GM12878 (cell line): ENCODE results near the gene DCT. TPM values are rescaled to one million over a fixed set of nuclear protein-coding genes. Genes with fewer than 3 reads are reported as not detected.
"Not testable (repeated sequence)": the region's sequence is repeated elsewhere in the genome, so short reads cannot be mapped to it uniquely, and the experiment has no call there.

Experiments used
- ATAC-seq: fragments of 200-7000 bp; cut with Tn5 transposase; 3 replicates; pipeline ENCODE4 v1.9.1; 2020; ENCODE audit warnings: mild to moderate bottlenecking, moderate library complexity
- Bru-seq: library from RNA; stranded (reverse); fragments of 400-500 nt; gene quantifications from one replicate; lab custom pipeline; 2021; lab: Mats Ljungman, UMichigan
- BruChase-seq, 2 experiments: library from RNA; stranded (reverse); fragments of 400-500 nt; gene quantifications; one replicate each; lab custom pipeline; 2021; lab: Mats Ljungman, UMichigan
- BruUV-seq: library from RNA; stranded (reverse); fragments of 400-500 nt; replicated peaks from 2 replicates; lab custom pipeline; 2021; lab: Mats Ljungman, UMichigan
- CTCF ChIA-PET: fragments of 300-600 bp; sonication (Branson Sonifier 250); formaldehyde crosslinking; extraction: SDS; loops from one replicate; lab custom pipeline; 2021; ENCODE audit warnings: inconsistent platforms; lab: Yijun Ruan, JAX
- POLR2A ChIA-PET: fragments of 350-600 bp; formaldehyde crosslinking; extraction: SDS; loops from one replicate; lab custom pipeline; 2021; ENCODE audit warnings: inconsistent platforms; lab: Charles Lee
- RAD21 ChIA-PET: fragments of 300-600 bp; sonication (Branson Sonifier 250); formaldehyde crosslinking; loops from one replicate; lab custom pipeline; 2023; ENCODE audit warnings: antibody characterized with exemption; ENCODE audit not compliant: unreplicated experiment; lab: Charles Lee
- SMC1A ChIA-PET: fragments of 300-600 bp; sonication (Branson Sonifier 250); formaldehyde crosslinking; loops from one replicate; lab custom pipeline; 2023; ENCODE audit not compliant: unreplicated experiment, uncharacterized antibody; lab: Charles Lee
- DNase-seq: peaks from one replicate; pipeline ENCODE4 v3.0.0-alpha.2; 2011; ENCODE audit warnings: low read depth, low spot score
- FAIRE-seq: peaks from 3 replicates; lab custom pipeline; 2011; peaks lifted over from hg19 to GRCh38; lab: Jason Lieb, UNC
- H2AFZ ChIP-seq: 2 replicates; pipeline ENCODE4 v1.6.0; 2011; ENCODE audit warnings: low read depth, low read length, control low read depth; ENCODE audit not compliant: control insufficient read depth
- H3K27ac ChIP-seq: 2 replicates; pipeline ENCODE4 v1.5.1; 2011; ENCODE audit warnings: control low read depth; ENCODE audit not compliant: control insufficient read depth, insufficient read depth
- H3K27me3 ChIP-seq, 2 experiments: replicated peaks in 1 of 2; 2 replicates each; pipeline versions ENCODE4 v1.6.0 to v1.6.1; 2011; ENCODE audit warnings: low read length in 1 of 2; ENCODE audit not compliant: control insufficient read depth in 2 of 2, insufficient read depth in 2 of 2
- H3K36me3 ChIP-seq, 2 experiments: 2 replicates each; pipeline ENCODE4 v1.5.1; 2011; ENCODE audit warnings: low read length in 1 of 2; ENCODE audit not compliant: control insufficient read depth in 2 of 2, insufficient read depth in 2 of 2
- H3K4me1 ChIP-seq: 2 replicates; pipeline ENCODE4 v1.6.1; 2011; ENCODE audit warnings: mild to moderate bottlenecking, low read length, moderate library complexity, mixed read lengths; ENCODE audit not compliant: control insufficient read depth, insufficient read depth
- H3K4me2 ChIP-seq: 2 replicates; pipeline ENCODE4 v1.6.0; 2011; ENCODE audit warnings: control low read depth; ENCODE audit not compliant: control insufficient read depth, insufficient read depth
- H3K4me3 ChIP-seq: fragments of 200-600 bp; sonication (generic); 2 replicates; pipeline ENCODE4 v1.5.1; 2016
- H3K79me2 ChIP-seq: 2 replicates; pipeline ENCODE4 v1.6.0; 2011; ENCODE audit warnings: low read length; ENCODE audit not compliant: control insufficient read depth, insufficient read depth
- H3K9ac ChIP-seq: 2 replicates; pipeline ENCODE4 v1.8.0; 2011; ENCODE audit warnings: low read length, control low read depth, mixed read lengths; ENCODE audit not compliant: control insufficient read depth, insufficient read depth
- H3K9me3 ChIP-seq: replicated peaks from 3 replicates; pipeline ENCODE4 v1.5.1; 2011; ENCODE audit warnings: mild to moderate bottlenecking, low read length; ENCODE audit not compliant: control insufficient read depth, insufficient read depth
- H4K20me1 ChIP-seq: 2 replicates; pipeline ENCODE4 v1.6.0; 2011; ENCODE audit not compliant: control insufficient read depth, insufficient read depth
- ESRRA ChIP-seq: IDR thresholded peaks from 2 replicates; pipeline ENCODE4 v1.6.1; 2012; ENCODE audit warnings: mild to moderate bottlenecking, low read length, improper control_type of control experiment
- ETV6 ChIP-seq, 2 experiments: fragments of 450-650 bp in 1 of 2; IDR thresholded peaks in 1 of 2; conservative IDR thresholded peaks in 1 of 2; 2 replicates each; pipeline ENCODE4 v1.6.1; 2014; ENCODE audit warnings: antibody characterized with exemption in 1 of 2, borderline replicate concordance in 1 of 2, low read depth in 1 of 2, mild to moderate bottlenecking in 1 of 2, moderate library complexity in 1 of 2
- HCFC1 ChIP-seq: fragments of 150-350 bp; IDR thresholded peaks from 2 replicates; pipeline ENCODE4 v1.6.1; 2014; ENCODE audit warnings: low read length
- IKZF1 ChIP-seq: fragments of 450-650 bp; conservative IDR thresholded peaks from 2 replicates; pipeline ENCODE4 v1.6.1; 2017; ENCODE audit warnings: antibody characterized with exemption, mild to moderate bottlenecking
- MXI1 ChIP-seq: fragments of 150-350 bp; IDR thresholded peaks from 2 replicates; pipeline ENCODE4 v1.6.1; 2011; ENCODE audit warnings: low read depth, mild to moderate bottlenecking, inconsistent platforms, low read length, improper control_type of control experiment
- NFXL1 ChIP-seq: fragments of 450-650 bp; IDR thresholded peaks from 2 replicates; pipeline ENCODE4 v1.6.1; 2017; ENCODE audit warnings: antibody characterized with exemption, mild to moderate bottlenecking, borderline replicate concordance
- POLR2AphosphoS5 ChIP-seq: IDR thresholded peaks from 2 replicates; pipeline ENCODE4 v1.6.1; 2011; ENCODE audit warnings: mild to moderate bottlenecking, low read length, inconsistent platforms
- ZNF274 ChIP-seq: IDR thresholded peaks from one replicate; pipeline ENCODE4 v1.8.0; 2011; ENCODE audit not compliant: insufficient read length, insufficient read depth
- ZNF592 ChIP-seq: fragments of 450-650 bp; IDR thresholded peaks from 2 replicates; pipeline ENCODE4 v1.6.1; 2017; ENCODE audit warnings: mild to moderate bottlenecking, moderate library complexity
- ZSCAN29 ChIP-seq: fragments of 450-650 bp; IDR thresholded peaks from 2 replicates; pipeline ENCODE4 v1.6.1; 2017; ENCODE audit warnings: mild to moderate bottlenecking, moderate library complexity
- WGBS: methylation state at CpG from one replicate; pipeline ENCODE4 v1.1.6; 2016; ENCODE audit warnings: low lambda C conversion rate; ENCODE audit not compliant: insufficient replicate concordance, insufficient coverage; ENCODE audit errors: missing lambda C conversion rate; 5-methylcytosine and 5-hydroxymethylcytosine counted together
- in situ Hi-C: fragments of 300-500 bp; cut with MboI; formaldehyde crosslinking; loops from 9 replicates; pipeline ENCODE4 v1.14.3; 2018; ENCODE audit warnings: mixed read lengths
- intact Hi-C: fragments of 100-400 bp; cut with micrococcal nuclease; formaldehyde crosslinking; loops from one replicate; pipeline ENCODE4 v1.14.2; 2022; ENCODE audit not compliant: unreplicated experiment
- long read RNA-seq, 2 experiments: library from polyadenylated mRNA; unstranded; transcript quantifications; one replicate each; pipeline ENCODE4 v2.0.0, GENCODE V29; 2019 to 2020
- polyA minus RNA-seq, 3 experiments: library from RNA; depleted of rRNA, polyadenylated mRNA; stranded (reverse); fragments of >200 nt; gene quantifications; 2 replicates each; pipeline ENCODE4 v1.2.3, GENCODE V29; 2011
- polyA plus RNA-seq, 11 experiments: library from polyadenylated mRNA; depleted of rRNA in 4 of 11; unstranded in 6 of 11; stranded (reverse) in 5 of 11; fragments of >200 nt; fragmentation: Nextera tagmentation in 4 of 11; fragmentation: Illumina TruSeq in 1 of 11; extraction: Ambion mirVana in 4 of 11; extraction: Trizol in 1 of 11; gene quantifications; 1 replicate in 1 of 11; 2 replicates in 10 of 11; pipeline versions ENCODE4 v1.2.1 to v1.2.3, GENCODE V29; 2011 to 2016; ENCODE audit warnings: inconsistent platforms in 2 of 11, missing spikeins in 2 of 11, low read depth in 1 of 11
- total RNA-seq, 4 experiments: library from RNA; depleted of rRNA in 3 of 4; stranded (reverse); fragments of >200 nt in 3 of 4; fragmentation: Illumina TruSeq in 1 of 4; extraction: Trizol in 1 of 4; gene quantifications; 2 replicates each; pipeline versions ENCODE4 v1.2.1 to v1.2.3, GENCODE V29; 2013 to 2021

The DCT gene
- 0.49 and 0.56 TPM in 2 replicates for total RNA-seq (2013; cell fraction: nucleolus; rRNA removed)
- not detected in 2 replicates for total RNA-seq (2014; rRNA removed)
- total RNA-seq (2014; rRNA removed; fragmentation: Illumina TruSeq; extraction: Trizol), result not detected in 2 replicates
- total RNA-seq (2021), result not detected in 2 replicates
- polyA plus RNA-seq (2011; ENCODE audit: low read depth), result not detected
- polyA plus RNA-seq (2011; rRNA removed), result 0.17 and 0.29 TPM in 2 replicates
- 0.07 and 0.08 TPM in 2 replicates for polyA plus RNA-seq (2011; cell fraction: cytosol; rRNA removed)
- polyA plus RNA-seq (2011; cell fraction: nucleus; rRNA removed), result 0.36 and 0.50 TPM in 2 replicates
- 0.04 TPM in 2 replicates for polyA plus RNA-seq (2012)
- polyA plus RNA-seq (2014; fragmentation: Illumina TruSeq; extraction: Trizol), result 0.04 and 0.27 TPM in 2 replicates
- not detected for polyA plus RNA-seq (2014; fragmentation: Nextera tagmentation; extraction: Ambion mirVana)
- polyA plus RNA-seq (2014; rRNA removed), result not detected in 2 replicates
- polyA plus RNA-seq (2016; fragmentation: Nextera tagmentation; extraction: Ambion mirVana), result not detected
- polyA minus RNA-seq (2011; rRNA and poly(A)+ RNA removed), result 0.15 and 0.22 TPM in 2 replicates
- polyA minus RNA-seq (2011; cell fraction: cytosol; rRNA and poly(A)+ RNA removed), result not detected in 2 replicates
- 0.48 TPM in 1 of 2 replicates, not detected in the other for polyA minus RNA-seq (2011; cell fraction: nucleus; rRNA and poly(A)+ RNA removed)
- percentile 11 among the genes with signal in this experiment for Bru-seq, nascent RNA
- percentile 13 among the genes with signal in this experiment for BruChase-seq, experiment 1, labeled RNA remaining after a 6-hour chase
- BruChase-seq, experiment 2, labeled RNA remaining after a 2-hour chase, result percentile 16 among the genes with signal in this experiment
- long read RNA-seq, experiment 1, result 0 reads
- long read RNA-seq, experiment 2, partial matches to known transcripts, result 0 of 1 reads
- long read RNA-seq, experiment 2, other reads (novel, unspliced or antisense), result 1 of 1 reads

DNA sequence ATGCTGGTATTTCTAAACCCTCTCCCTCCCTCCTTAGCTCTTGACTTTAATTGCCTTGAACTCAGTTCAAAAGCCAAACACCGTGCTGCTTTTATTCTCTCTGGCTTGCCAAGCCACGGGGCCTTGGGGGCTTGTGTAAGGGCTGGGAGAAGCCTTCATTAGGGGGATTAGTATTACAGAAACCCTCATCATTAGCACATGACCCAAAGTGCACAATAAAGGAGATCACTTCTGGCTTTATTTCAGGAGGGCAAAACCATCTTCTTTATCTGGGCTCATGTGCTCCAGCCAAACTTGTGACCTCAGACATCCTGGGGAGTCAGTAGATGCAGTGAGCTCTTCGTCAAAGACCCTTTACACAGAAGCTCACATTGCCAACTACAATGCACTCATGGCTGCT lies at the start of gene DCT:
Gene DCT (minus strand): TSS at position 67 of the 400 bp plus-strand sequence. CDS start 427 bp downstream, outside the sequence.
- POLR2A ChIA-PET, result no interaction called here
- H3K4me2 ChIP-seq, result no peak within 1 kb of the TSS
- in situ Hi-C loops, result no loop called here
- no peak within 1 kb of the TSS for H3K4me3 ChIP-seq
- no peak for ATAC-seq
- no peak within 1 kb of the TSS for H3K9ac ChIP-seq
- no peak within 1 kb of the TSS for H2AFZ ChIP-seq
- intact Hi-C loops, result no loop called here
- 33% methylated on average over 3 of the region's 3 CpGs for WGBS
- H3K27ac ChIP-seq, result no peak within 1 kb of the TSS
- H3K36me3 ChIP-seq, result no peaks in the 10 kb centered on the region
- BruUV-seq, result no TSS peak
- no peak for DNase-seq
- H3K79me2 ChIP-seq, result no peaks in the 10 kb centered on the region
- no peaks in the 10 kb centered on the region for H4K20me1 ChIP-seq
- H3K4me1 ChIP-seq, result no peaks in the 10 kb centered on the region
- CTCF ChIA-PET, result no interaction called here
- no peaks in the 10 kb centered on the region for H3K9me3 ChIP-seq
- H3K27me3 ChIP-seq, result no peaks in the 10 kb centered on the region
- no peak for TF ChIP-seq HCFC1
- TF ChIP-seq ZNF592, result no peak
- no peak for TF ChIP-seq ETV6 (conservative IDR thresholded peaks at IDR 0.05 in 1 of 2, IDR thresholded peaks at IDR 0.05 in 1 of 2; ENCODE audit: borderline replicate concordance in 1 of 2, low read depth in 1 of 2)
- TF ChIP-seq ESRRA, result no peak
- no peak for TF ChIP-seq NFXL1
- TF ChIP-seq ZSCAN29, result no peak
- no peak for TF ChIP-seq MXI1
- no peak for TF ChIP-seq POLR2AphosphoS5
- TF ChIP-seq IKZF1, result no peak
- TF ChIP-seq ZNF274, result no peak
- RAD21 ChIA-PET, result no interaction called here
- no peak for FAIRE-seq
- SMC1A ChIA-PET, result no interaction called here

DNA sequence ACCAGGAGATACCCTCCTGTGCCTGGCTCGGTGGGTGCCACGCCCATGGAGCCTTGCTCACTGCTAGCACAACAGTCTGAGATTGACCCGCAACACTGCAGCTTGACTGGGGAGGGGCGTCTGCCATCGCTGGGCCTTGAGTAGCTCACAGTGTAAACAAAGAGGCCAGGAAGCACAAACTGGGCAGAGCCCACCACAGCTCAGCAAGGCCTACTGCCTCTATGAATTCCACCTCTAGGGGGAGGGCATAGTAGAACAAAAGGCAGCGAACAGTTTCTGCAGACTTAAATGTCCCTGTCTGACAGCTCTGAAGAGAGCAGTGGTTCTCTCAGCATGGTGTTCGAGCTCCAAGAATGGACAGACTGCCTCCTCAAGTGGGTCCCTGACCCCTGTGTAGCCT lies 47.5 kb upstream of the DCT start:
- H4K20me1 ChIP-seq, H3K79me2 ChIP-seq, POLR2A ChIA-PET, H3K36me3 ChIP-seq, H3K27ac ChIP-seq, H3K9ac ChIP-seq, BruUV-seq, DNase-seq, H3K4me2 ChIP-seq, H3K27me3 ChIP-seq, intact Hi-C loops, in situ Hi-C loops, H3K9me3 ChIP-seq, ATAC-seq, RAD21 ChIA-PET, FAIRE-seq, H3K4me3 ChIP-seq, H3K4me1 ChIP-seq, H2AFZ ChIP-seq: not testable (repeated sequence)
- WGBS, result 45% methylated on average over 7 of the region's 7 CpGs
- ChIA-PET CTCF (interaction anchor here (1.4 to 1.7 kb wide), 3 partner anchors 90 to 93 kb away, joined by 3 to 7 read pairs (median 3); no protein-coding TSS in a partner anchor), SMC1A (interaction anchor here (1.4 kb wide), 1 partner anchor 86 kb away, joined by 5 read pairs; no protein-coding TSS in a partner anchor)
